CD4-positive, alpha-beta T cell treated with Interleukin-6 for 4 hours (primary cell): ENCODE results near the gene RAB3IL1.

Source experiments
- DNase-seq: peaks from one replicate; pipeline ENCODE4 v3.0.0-alpha.2; 2020; ENCODE audit warnings: mixed read lengths

The RAB3IL1 gene

GRCh38 chr11:61862714-61863547 is 54.4 kb downstream of the RAB3IL1 start:
- no peak for DNase-seq

GRCh38 chr11:61861634-61862033 is 55.7 kb downstream of the RAB3IL1 start:
- DNase-seq = no peak

- DNase-seq = no peak
Observed at GRCh38 chr11:61860054-61860903, 57.1 kb downstream of the RAB3IL1 start.

GRCh38 chr11:61855939-61856680 is 61.3 kb downstream of the RAB3IL1 start:
- DNase-seq = no peak

- no peak for DNase-seq
Observed at GRCh38 chr11:61854966-61855714, 62.2 kb downstream of the RAB3IL1 start.

- DNase-seq = no peak
Observed at GRCh38 chr11:61854206-61854895, 63.0 kb downstream of the RAB3IL1 start.

- no peak for DNase-seq
Observed at GRCh38 chr11:61853698-61854169, 63.6 kb downstream of the RAB3IL1 start.

GRCh38 chr11:61851900-61852295 is 65.5 kb downstream of the RAB3IL1 start:
- DNase-seq = no peak

GRCh38 chr11:61851113-61851899 is 66.1 kb downstream of the RAB3IL1 start:
- no peak for DNase-seq

- no peak for DNase-seq
Observed at GRCh38 chr11:61850687-61851086, 66.7 kb downstream of the RAB3IL1 start.

GRCh38 chr11:61848631-61849030 is 68.7 kb downstream of the RAB3IL1 start:
- no peak for DNase-seq

GRCh38 chr11:61847914-61848581 is 69.3 kb downstream of the RAB3IL1 start:
- no peak for DNase-seq
